Ishikawa (cell line): ENCODE results near the gene FOXP4.

Experiments
- CEBPB ChIP-seq: IDR thresholded peaks from 2 replicates; pipeline ENCODE4 v1.6.1; 2012
- CREB1 ChIP-seq: IDR thresholded peaks from 2 replicates; pipeline ENCODE4 v1.6.1; 2012; ENCODE audit warnings: low read depth
- EGR1 ChIP-seq: IDR thresholded peaks from 2 replicates; pipeline ENCODE4 v1.6.1; 2012
- EP300 ChIP-seq: IDR thresholded peaks from 2 replicates; pipeline ENCODE4 v1.6.1; 2012; ENCODE audit warnings: borderline replicate concordance
- FOXM1 ChIP-seq: IDR thresholded peaks from 2 replicates; pipeline ENCODE4 v1.6.1; 2012; ENCODE audit warnings: low read depth, borderline replicate concordance
- MAX ChIP-seq: IDR thresholded peaks from 2 replicates; pipeline ENCODE4 v1.6.1; 2012
- NFIC ChIP-seq: IDR thresholded peaks from 2 replicates; pipeline ENCODE4 v1.6.1; 2012
- RAD21 ChIP-seq: IDR thresholded peaks from 2 replicates; pipeline ENCODE4 v1.6.1; 2012; ENCODE audit warnings: low read depth
- REST ChIP-seq: IDR thresholded peaks from 2 replicates; pipeline ENCODE4 v1.6.1; 2012; ENCODE audit warnings: low read depth, mild to moderate bottlenecking
- TAF1 ChIP-seq: IDR thresholded peaks from 2 replicates; pipeline ENCODE4 v1.6.1; 2012; ENCODE audit warnings: low read depth, mild to moderate bottlenecking
- TCF12 ChIP-seq: IDR thresholded peaks from 2 replicates; pipeline ENCODE4 v1.6.1; 2012; ENCODE audit warnings: low read depth
- TEAD4 ChIP-seq: IDR thresholded peaks from 2 replicates; pipeline ENCODE4 v1.6.1; 2012
- USF1 ChIP-seq: IDR thresholded peaks from 2 replicates; pipeline ENCODE4 v1.6.1; 2012
- YY1 ChIP-seq: IDR thresholded peaks from 2 replicates; pipeline ENCODE4 v1.6.1; 2012; ENCODE audit warnings: low read depth
- ZBTB7A ChIP-seq: IDR thresholded peaks from 2 replicates; pipeline ENCODE4 v1.6.1; 2012; ENCODE audit warnings: low read depth

Gene FOXP4

GRCh38 chr6:41638935-41639808, 93.0 kb downstream of the FOXP4 start:
- TF ChIP-seq TAF1 = no peak
- no peak for TF ChIP-seq EP300
- TF ChIP-seq ZBTB7A = no peak
- no peak for TF ChIP-seq FOXM1
- no peak for TF ChIP-seq REST
- no peak for TF ChIP-seq CEBPB
- TF ChIP-seq USF1 = no peak

GRCh38 chr6:41639809-41640371, 93.7 kb downstream of the FOXP4 start:
- TF ChIP-seq MAX (no peak), TCF12 (no peak), FOXM1 (no peak), REST (no peak)

GRCh38 chr6:41640426-41640825, 94.2 kb downstream of the FOXP4 start:
- TF ChIP-seq CEBPB (no peak), REST (no peak), CREB1 (no peak), EGR1 (no peak), ZBTB7A (no peak), FOXM1 (no peak), TCF12 (no peak), MAX (no peak), EP300 (no peak), YY1 (no peak), USF1 (no peak), TEAD4 (no peak), TAF1 (no peak), RAD21 (no peak), NFIC (no peak)

- TF ChIP-seq CEBPB (no peak), TCF12 (no peak), YY1 (no peak), EP300 (no peak), TAF1 (no peak), USF1 (no peak), FOXM1 (no peak), MAX (no peak), EGR1 (no peak), TEAD4 (no peak), RAD21 (no peak), CREB1 (no peak), ZBTB7A (no peak)
Measured at GRCh38 chr6:41641352-41641925, 95.3 kb downstream of the FOXP4 start.
